Measurements from ENCODE around the gene DIP2B. TPM values are rescaled to one million over a fixed set of nuclear protein-coding genes. Genes with fewer than 3 reads are reported as not detected.

The DIP2B gene
- polyA plus RNA-seq, 3 donors: 3.5 to 12.3 (median 6.5) TPM

DNA sequence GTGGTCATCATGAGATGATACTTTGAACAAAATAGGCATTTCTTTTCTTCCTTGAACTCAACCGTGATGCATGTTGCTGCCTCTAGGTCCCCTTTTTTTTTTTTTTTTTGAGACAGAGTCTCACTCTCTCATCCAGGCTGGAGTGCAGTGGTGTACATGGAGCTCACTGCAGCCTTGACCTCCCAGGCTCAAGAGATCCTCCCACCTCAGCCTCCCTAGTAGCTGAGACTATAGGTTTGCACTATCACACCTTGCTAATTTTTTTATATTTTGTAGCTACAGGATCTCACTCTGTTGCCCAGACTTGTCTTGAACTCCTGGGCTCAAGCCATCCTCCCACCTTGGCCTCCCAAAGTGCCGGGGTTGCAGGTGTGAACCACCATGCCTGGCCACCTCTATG lies 20.6 kb downstream of the DIP2B start:
- 87% methylated on average over 2 of the region's 2 CpGs for WGBS (ENCODE audit: insufficient coverage)
- H3K27ac ChIP-seq (ENCODE audit: low read depth in 1 of 2, low read length in 2 of 2): no peak overlapping the region
- H3K4me3 Mint-ChIP-seq: no peak overlapping the region
- H3K36me3 ChIP-seq (replicated peaks in 1 of 2; ENCODE audit: control insufficient read depth in 1 of 2, insufficient read depth in 2 of 2, low read length in 2 of 2): peaks cover 0 to 22% of the 10 kb centered on the region in 2 donors
- no peak for TF ChIP-seq CTCF (IDR thresholded peaks at IDR 0.05)
- H3K36me3 Mint-ChIP-seq: peaks cover 16 to 24% of the 10 kb centered on the region in 2 donors
- peaks cover 100% of the 10 kb centered on the region for H3K79me2 ChIP-seq (ENCODE audit: insufficient read depth, low read length)
- H3K9ac ChIP-seq (ENCODE audit: insufficient read depth, low read length, poor library complexity, severe bottlenecking): no peak overlapping the region
- H3K4me1 Mint-ChIP-seq: peaks cover 44% of the 10 kb centered on the region
- no peak overlapping the region for H3K4me2 ChIP-seq (replicated peaks; ENCODE audit: extremely low read depth, low read length, poor library complexity, severe bottlenecking)
- H3K9me3 Mint-ChIP-seq: no peaks in the 10 kb centered on the region
- no peak for DNase-seq
- no peaks in the 10 kb centered on the region for H3K9me3 ChIP-seq (replicated peaks in 1 of 2; ENCODE audit: control insufficient read depth in 1 of 2, insufficient read depth in 1 of 2, low read length in 2 of 2)
- no peak overlapping the region for H2AFZ ChIP-seq (ENCODE audit: insufficient read depth, low read depth, low read length, poor library complexity, severe bottlenecking)
- H4K20me1 ChIP-seq (ENCODE audit: insufficient read depth, low read length): peaks cover 71% of the 10 kb centered on the region
- no peaks in the 10 kb centered on the region for H3K27me3 ChIP-seq (ENCODE audit: control insufficient read depth in 2 of 2, insufficient read depth in 2 of 2, low read length in 2 of 2)
- no peak overlapping the region for H3K4me3 ChIP-seq (replicated peaks in 1 of 3; ENCODE audit: low read depth in 2 of 3, low read length in 3 of 3)
- H3K27me3 Mint-ChIP-seq (ENCODE audit: low read depth in 3 of 3): peaks cover 0 to 2% (median 0%) of the 10 kb centered on the region in 3 donors
- peak overlapping the region in 2 of 7 donors; percentile 30 to 47 for H3K27ac Mint-ChIP-seq
- intact Hi-C loops (cut with micrococcal nuclease): loop anchor here in 1 of 2 donors (10.0 kb wide), 1 partner anchor 49 kb away; no protein-coding TSS in a partner anchor
- peaks cover 27 to 31% of the 10 kb centered on the region in 2 donors for H3K4me1 ChIP-seq (ENCODE audit: control insufficient read depth in 1 of 2, insufficient read depth in 2 of 2, low read length in 2 of 2)

GRCh38 chr12:50527359-50527726 lies 22.6 kb downstream of the DIP2B start:
- H3K79me2 ChIP-seq (ENCODE audit: insufficient read depth, low read length): peaks cover 94% of the 10 kb centered on the region
- H3K4me1 Mint-ChIP-seq: peaks cover 32% of the 10 kb centered on the region
- no peak overlapping the region for H2AFZ ChIP-seq (ENCODE audit: insufficient read depth, low read depth, low read length, poor library complexity, severe bottlenecking)
- H3K27ac ChIP-seq (ENCODE audit: low read depth in 1 of 2, low read length in 2 of 2): no peak overlapping the region
- peaks cover 15 to 21% of the 10 kb centered on the region in 2 donors for H3K36me3 Mint-ChIP-seq
- peaks cover 0 to 2% (median 0%) of the 10 kb centered on the region in 3 donors for H3K27me3 Mint-ChIP-seq (ENCODE audit: low read depth in 3 of 3)
- no peak overlapping the region for H3K4me3 ChIP-seq (replicated peaks in 1 of 3; ENCODE audit: low read depth in 2 of 3, low read length in 3 of 3)
- no peak for TF ChIP-seq CTCF (IDR thresholded peaks at IDR 0.05)
- H3K9me3 Mint-ChIP-seq: no peaks in the 10 kb centered on the region
- peaks cover 86% of the 10 kb centered on the region for H4K20me1 ChIP-seq (ENCODE audit: insufficient read depth, low read length)
- H3K36me3 ChIP-seq (replicated peaks in 1 of 2; ENCODE audit: control insufficient read depth in 1 of 2, insufficient read depth in 2 of 2, low read length in 2 of 2): peaks cover 0 to 19% of the 10 kb centered on the region in 2 donors
- H3K9me3 ChIP-seq (replicated peaks in 1 of 2; ENCODE audit: control insufficient read depth in 1 of 2, insufficient read depth in 1 of 2, low read length in 2 of 2): no peaks in the 10 kb centered on the region
- DNase-seq: no peak
- intact Hi-C loops (cut with micrococcal nuclease): loop anchor here in 1 of 2 donors (10.0 kb wide), 1 partner anchor 47 kb away; no protein-coding TSS in a partner anchor
- H3K4me1 ChIP-seq (ENCODE audit: control insufficient read depth in 1 of 2, insufficient read depth in 2 of 2, low read length in 2 of 2): peaks cover 33 to 37% of the 10 kb centered on the region in 2 donors
- no CpG with 5 or more reads among the region's 5 CpGs for WGBS (ENCODE audit: insufficient coverage)
- no peak overlapping the region for H3K27ac Mint-ChIP-seq
- H3K4me2 ChIP-seq (replicated peaks; ENCODE audit: extremely low read depth, low read length, poor library complexity, severe bottlenecking): no peak overlapping the region
- H3K27me3 ChIP-seq (ENCODE audit: control insufficient read depth in 2 of 2, insufficient read depth in 2 of 2, low read length in 2 of 2): no peaks in the 10 kb centered on the region
- no peak overlapping the region for H3K4me3 Mint-ChIP-seq
- H3K9ac ChIP-seq (ENCODE audit: insufficient read depth, low read length, poor library complexity, severe bottlenecking): no peak overlapping the region

Measured in CD14-positive monocyte (primary cell).